H1 (cell line): ENCODE data around the gene ASPRV1. TPM values are rescaled to one million over a fixed set of nuclear protein-coding genes. Genes with fewer than 3 reads are reported as not detected.
"Not testable (repeated sequence)": the region's sequence is repeated elsewhere in the genome, so short reads cannot be mapped to it uniquely, and the experiment has no call there.

Source experiments
- CTCF ChIA-PET: fragments of 300-600 bp; sonication (Branson Sonifier 250); formaldehyde crosslinking; loops from one replicate; lab custom pipeline; 2021; ENCODE audit not compliant: partially characterized antibody; lab: Charles Lee
- POLR2A ChIA-PET: fragments of 300-600 bp; sonication (Branson Sonifier 250); formaldehyde crosslinking; loops from one replicate; lab custom pipeline; 2021; ENCODE audit warnings: inconsistent platforms; ENCODE audit not compliant: partially characterized antibody; lab: Charles Lee
- DNase-seq, 2 experiments: peaks; one replicate each; pipeline versions ENCODE4 v3.0.0 to v3.0.0-alpha.2; 2010 to 2022; ENCODE audit warnings: low spot score in 2 of 2, low read depth in 1 of 2, mixed read lengths in 1 of 2
- FAIRE-seq: peaks from 2 replicates; lab custom pipeline; 2011; peaks lifted over from hg19 to GRCh38; lab: Jason Lieb, UNC
- H2AFZ ChIP-seq: 2 replicates; pipeline ENCODE4 v1.8.1; 2012; ENCODE audit warnings: low read length, inconsistent platforms
- H2AK5ac ChIP-seq: 2 replicates; pipeline ENCODE4 v1.6.1; 2013; ENCODE audit warnings: low read depth, low read length
- H2BK120ac ChIP-seq: replicated peaks from 2 replicates; pipeline ENCODE3; 2013; ENCODE audit warnings: low read depth, low read length, inconsistent platforms
- H2BK12ac ChIP-seq: 2 replicates; pipeline ENCODE4 v1.6.1; 2013; ENCODE audit warnings: low read depth, low read length
- H2BK15ac ChIP-seq: 2 replicates; pipeline ENCODE4 v1.6.1; 2013; ENCODE audit warnings: low read length
- H2BK20ac ChIP-seq: 2 replicates; pipeline ENCODE4 v1.6.1; 2013; ENCODE audit warnings: low read length
- H2BK5ac ChIP-seq: 2 replicates; pipeline ENCODE4 v1.6.1; 2013; ENCODE audit warnings: low read depth, low read length
- H3K14ac ChIP-seq: 2 replicates; pipeline ENCODE4 v1.6.1; 2013; ENCODE audit warnings: inconsistent platforms; ENCODE audit not compliant: insufficient read length
- H3K18ac ChIP-seq: 2 replicates; pipeline ENCODE4 v1.6.1; 2013; ENCODE audit warnings: low read length; ENCODE audit errors: extremely low read depth
- H3K23ac ChIP-seq: 2 replicates; pipeline ENCODE4 v1.6.1; 2013; ENCODE audit warnings: inconsistent platforms; ENCODE audit not compliant: insufficient read length
- H3K23me2 ChIP-seq: 2 replicates; pipeline ENCODE4 v1.6.1; 2013; ENCODE audit warnings: low read depth, low read length
- H3K27ac ChIP-seq: 2 replicates; pipeline ENCODE4 v1.6.1; 2011; ENCODE audit warnings: low read depth, low read length, inconsistent platforms
- H3K27me3 ChIP-seq, 4 experiments: replicated peaks in 1 of 4; 1 replicate in 1 of 4; 2 replicates in 3 of 4; pipeline versions ENCODE4 v1.6.1 to v1.8.1; 2011 to 2013; ENCODE audit warnings: low read length in 3 of 4, mild to moderate bottlenecking in 3 of 4, inconsistent platforms in 2 of 4, mixed read lengths in 2 of 4, moderate library complexity in 1 of 4; ENCODE audit not compliant: control insufficient read depth in 3 of 4, insufficient read depth in 3 of 4; ENCODE audit errors: extremely low read depth in 1 of 4
- H3K36me3 ChIP-seq, 4 experiments: 2 replicates each; pipeline versions ENCODE4 v1.6.1 to v1.8.1; 2011 to 2013; ENCODE audit warnings: mild to moderate bottlenecking in 4 of 4, low read length in 3 of 4, moderate library complexity in 2 of 4, control low read depth in 1 of 4, inconsistent platforms in 1 of 4; ENCODE audit not compliant: insufficient read depth in 4 of 4, control insufficient read depth in 2 of 4
- H3K4ac ChIP-seq: replicated peaks from 2 replicates; pipeline ENCODE3; 2013; ENCODE audit warnings: low read length, low read depth, mixed read lengths, inconsistent platforms; ENCODE audit not compliant: insufficient read length
- H3K4me1 ChIP-seq, 4 experiments: replicated peaks in 1 of 4; 1 replicate in 1 of 4; 2 replicates in 3 of 4; pipeline versions ENCODE4 v1.6.1 to v1.8.1; 2011 to 2013; ENCODE audit warnings: low read length in 3 of 4, inconsistent platforms in 2 of 4, mixed read lengths in 1 of 4; ENCODE audit not compliant: insufficient read depth in 4 of 4, control insufficient read depth in 3 of 4
- H3K4me2 ChIP-seq, 2 experiments: 2 replicates each; pipeline versions ENCODE4 v1.6.1 to v1.8.1; 2011 to 2013; ENCODE audit warnings: low read depth in 2 of 2, low read length in 2 of 2, control low read depth in 1 of 2, inconsistent platforms in 1 of 2, mild to moderate bottlenecking in 1 of 2; ENCODE audit not compliant: insufficient read depth in 1 of 2
- H3K4me3 ChIP-seq, 4 experiments: fragments of 200-600, 300-600 bp in 1 of 4; sonication (generic), shearing (Covaris generic), sonication (Bioruptor Twin) in 1 of 4; 2 replicates each; pipeline versions ENCODE4 v1.5.1 to v1.8.1; 2011 to 2016; ENCODE audit warnings: low read length in 4 of 4, low read depth in 3 of 4, control low read depth in 2 of 4, inconsistent platforms in 2 of 4, mild to moderate bottlenecking in 2 of 4, mixed read lengths in 1 of 4, moderate library complexity in 1 of 4; ENCODE audit not compliant: insufficient read depth in 2 of 4; ENCODE audit errors: extremely low read depth in 1 of 4
- H3K56ac ChIP-seq: replicated peaks from 2 replicates; pipeline ENCODE3; 2013; ENCODE audit warnings: low read depth, mild to moderate bottlenecking, mixed read lengths, low read length, inconsistent platforms; ENCODE audit not compliant: insufficient read length
- H3K79me1 ChIP-seq: 2 replicates; pipeline ENCODE4 v1.6.1; 2013; ENCODE audit warnings: low read depth, low read length, control low read depth
- H3K79me2 ChIP-seq, 2 experiments: 2 replicates each; pipeline versions ENCODE4 v1.6.1 to v1.8.1; 2012 to 2013; ENCODE audit warnings: low read length in 2 of 2, mild to moderate bottlenecking in 2 of 2, inconsistent platforms in 1 of 2; ENCODE audit not compliant: insufficient read depth in 2 of 2, control insufficient read depth in 1 of 2
- H3K9ac ChIP-seq, 4 experiments: replicated peaks in 1 of 4; 1 replicate in 1 of 4; 2 replicates in 3 of 4; pipeline versions ENCODE4 v1.6.1 to v1.8.1; 2011 to 2013; ENCODE audit warnings: low read depth in 3 of 4, low read length in 3 of 4, control low read depth in 2 of 4, mild to moderate bottlenecking in 2 of 4, moderate library complexity in 2 of 4, inconsistent platforms in 1 of 4; ENCODE audit errors: extremely low read depth in 1 of 4
- H3K9me3 ChIP-seq, 2 experiments: 2 replicates each; pipeline versions ENCODE4 v1.6.1 to v1.8.1; 2012 to 2013; ENCODE audit warnings: mild to moderate bottlenecking in 2 of 2, moderate library complexity in 2 of 2, control low read depth in 1 of 2, inconsistent platforms in 1 of 2, low read depth in 1 of 2, low read length in 1 of 2, mixed read lengths in 1 of 2; ENCODE audit not compliant: insufficient read depth in 2 of 2
- H4K20me1 ChIP-seq, 2 experiments: replicated peaks in 1 of 2; 2 replicates each; pipeline versions ENCODE3 to v1.8.1; 2011 to 2013; ENCODE audit warnings: inconsistent platforms in 2 of 2, low read length in 2 of 2, mild to moderate bottlenecking in 1 of 2; ENCODE audit not compliant: insufficient read depth in 2 of 2, control insufficient read depth in 1 of 2
- H4K5ac ChIP-seq: 2 replicates; pipeline ENCODE4 v1.6.1; 2013; ENCODE audit warnings: low read length, low read depth, mixed read lengths, inconsistent platforms; ENCODE audit not compliant: insufficient read length
- H4K8ac ChIP-seq: 2 replicates; pipeline ENCODE4 v1.8.0; 2013; ENCODE audit warnings: mild to moderate bottlenecking, moderate library complexity, low read length, inconsistent platforms; ENCODE audit not compliant: insufficient read depth; ENCODE audit errors: extremely low read depth
- H4K91ac ChIP-seq: replicated peaks from 2 replicates; pipeline ENCODE3; 2013; ENCODE audit warnings: low read length, mixed read lengths, inconsistent platforms; ENCODE audit not compliant: insufficient read length
- E2F6 ChIP-seq: IDR thresholded peaks from 2 replicates; pipeline ENCODE4 v1.6.1; 2012; ENCODE audit warnings: inconsistent platforms
- EP300 ChIP-seq, 2 experiments: IDR thresholded peaks; 1 replicate in 1 of 2; 2 replicates in 1 of 2; pipeline ENCODE4 v1.6.1; 2011 to 2012; ENCODE audit warnings: low read depth in 2 of 2, low read length in 2 of 2, mild to moderate bottlenecking in 2 of 2, borderline replicate concordance in 1 of 2, inconsistent platforms in 1 of 2, moderate library complexity in 1 of 2
- HDAC2 ChIP-seq, 2 experiments: fragments of 300-600 bp in 1 of 2; sonication (generic) in 1 of 2; IDR thresholded peaks; 2 replicates each; pipeline ENCODE4 v1.6.1; 2011 to 2012; ENCODE audit warnings: low read depth in 2 of 2, low read length in 2 of 2, mild to moderate bottlenecking in 2 of 2, moderate library complexity in 2 of 2, borderline replicate concordance in 1 of 2, inconsistent platforms in 1 of 2
- RAD21 ChIP-seq, 2 experiments: IDR thresholded peaks in 1 of 2; conservative IDR thresholded peaks in 1 of 2; 2 replicates each; pipeline ENCODE4 v1.6.1; 2011; ENCODE audit warnings: low read depth in 2 of 2, low read length in 2 of 2, improper control_type of control experiment in 1 of 2, inconsistent platforms in 1 of 2, mild to moderate bottlenecking in 1 of 2, moderate library complexity in 1 of 2
- SP1 ChIP-seq: IDR thresholded peaks from 2 replicates; pipeline ENCODE4 v1.6.1; 2011; ENCODE audit warnings: low read depth, low read length
- SRF ChIP-seq: IDR thresholded peaks from 2 replicates; pipeline ENCODE4 v1.6.1; 2011; ENCODE audit warnings: mild to moderate bottlenecking, low read depth, low read length, moderate library complexity
- TAF1 ChIP-seq: IDR thresholded peaks from 2 replicates; pipeline ENCODE4 v1.6.1; 2011; ENCODE audit warnings: mild to moderate bottlenecking, low read depth, low read length
- WGBS, 2 experiments: shearing (Covaris generic) in 1 of 2; methylation state at CpG; one replicate each; pipeline versions ENCODE4 v1.1.6 to v1.1.7; 2013 to 2015; ENCODE audit warnings: low lambda C conversion rate in 2 of 2, mixed read lengths in 2 of 2, inconsistent platforms in 1 of 2, low coverage in 1 of 2, missing lambda C conversion rate in 1 of 2; ENCODE audit not compliant: insufficient replicate concordance in 2 of 2, insufficient coverage in 1 of 2, insufficient read length in 1 of 2; ENCODE audit errors: extremely low coverage in 1 of 2, missing lambda C conversion rate in 1 of 2; 5-methylcytosine and 5-hydroxymethylcytosine counted together
- polyA plus RNA-seq, 7 experiments: library from polyadenylated mRNA; depleted of rRNA in 3 of 7; stranded (reverse) in 5 of 7; unstranded in 2 of 7; fragments of >200 nt in 5 of 7; fragments of 200-250 nt in 2 of 7; gene quantifications; 1 replicate in 5 of 7; 2 replicates in 1 of 7; 4 replicates in 1 of 7; pipeline versions ENCODE4 v1.2.1 to v1.2.3, GENCODE V29; 2011 to 2013; ENCODE audit warnings: missing spikeins in 2 of 7, mixed read lengths in 2 of 7
- total RNA-seq: library from RNA; stranded (reverse); fragmentation: NEBNext Ultra II Directional; extraction: Animal tissue kit (Norgen Biotek cat#: 25700); gene quantifications from 2 replicates; pipeline ENCODE4 v1.2.1, GENCODE V29; 2021

ASPRV1 gene
- total and polyA plus RNA-seq, 2 of the 8 experiments (the other 6 are each of a cell fraction or from before 2014, with no cell fraction given): 0.59 to 0.95 TPM

DNA sequence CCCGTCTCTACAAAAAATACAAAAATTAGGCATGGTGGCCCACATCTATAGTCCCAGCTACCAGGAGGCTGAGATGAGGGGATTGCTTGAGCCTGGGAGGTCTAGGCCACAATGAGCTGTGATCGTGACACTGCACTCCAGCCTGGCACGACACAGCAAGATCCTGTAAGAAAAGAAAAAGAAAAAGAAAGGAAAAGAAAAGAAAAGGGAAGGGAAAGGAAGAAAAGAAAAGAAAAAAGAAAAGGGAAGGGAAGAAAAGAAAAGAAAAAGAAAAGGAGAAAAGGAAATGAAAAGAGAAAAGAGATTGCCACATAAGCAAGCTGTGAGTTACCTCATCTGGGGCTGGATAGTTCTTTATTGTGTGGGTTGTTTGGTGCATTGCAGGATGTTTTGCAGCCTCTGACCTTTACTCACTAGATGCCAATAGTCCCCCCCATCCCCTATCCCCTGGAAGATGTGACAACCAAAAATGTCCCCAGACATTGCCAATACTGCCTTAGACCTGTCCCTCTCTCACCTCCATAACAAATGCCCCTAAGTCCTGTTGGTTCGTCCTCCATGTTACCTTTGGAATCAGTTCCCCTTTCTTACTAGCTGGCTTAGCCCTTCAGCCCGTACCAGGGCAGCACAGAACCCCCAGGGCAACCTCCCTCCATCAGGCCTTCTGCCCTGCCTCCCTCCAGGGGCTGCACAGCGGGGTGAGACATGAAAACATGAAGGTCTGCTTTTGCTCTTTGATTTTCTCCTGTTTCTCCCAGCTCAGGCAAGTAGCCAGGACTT is 8.9 kb downstream of the ASPRV1 start (continued):
- TF ChIP-seq SP1: no peak
- TF ChIP-seq E2F6: no peak
- TF ChIP-seq RAD21 (IDR thresholded peaks at IDR 0.05 in 1 of 2, conservative IDR thresholded peaks at IDR 0.05 in 1 of 2; ENCODE audit: low read depth in 2 of 2, low read length in 2 of 2): no peak
- TF ChIP-seq HDAC2 (IDR thresholded peaks at IDR 0.05; ENCODE audit: borderline replicate concordance in 1 of 2, low read depth in 2 of 2, low read length in 2 of 2): no peak
- no peak for TF ChIP-seq EP300 (IDR thresholded peaks at IDR 0.05; ENCODE audit: borderline replicate concordance in 1 of 2, low read depth in 2 of 2, low read length in 2 of 2)
- TF ChIP-seq SRF: no peak
- no peak for TF ChIP-seq TAF1
- TF ChIP-seq, all 59 proteins: peak for 0

- H3K18ac ChIP-seq, H3K4me2 ChIP-seq, CTCF ChIA-PET, H3K4me1 ChIP-seq, H3K23me2 ChIP-seq, H2BK15ac ChIP-seq, H4K5ac ChIP-seq, H3K27ac ChIP-seq, FAIRE-seq, H3K79me1 ChIP-seq, POLR2A ChIA-PET, H3K9me3 ChIP-seq, H3K23ac ChIP-seq, H2BK5ac ChIP-seq, H3K4me3 ChIP-seq, H4K91ac ChIP-seq, H3K56ac ChIP-seq, H3K14ac ChIP-seq, H2AK5ac ChIP-seq, H4K20me1 ChIP-seq, H3K36me3 ChIP-seq, H3K4ac ChIP-seq, H2BK120ac ChIP-seq, H2BK20ac ChIP-seq, H2AFZ ChIP-seq, H3K79me2 ChIP-seq, H4K8ac ChIP-seq, H3K9ac ChIP-seq, H3K27me3 ChIP-seq, DNase-seq, H2BK12ac ChIP-seq: not testable (repeated sequence)
- WGBS, 2 experiments: 84% methylated on average over 3 of the region's 3 CpGs; no CpG with 5 or more reads in 1 of the 2 experiments
These were observed 10.8 kb downstream of the ASPRV1 start for GRCh38 chr2:69950671-69951070.
